Measurements from ENCODE around the gene PPA2.
A peak's percentile ranks its signal among the peaks of the same experiment; 100 is the strongest.
"Not testable (repeated sequence)": the region's sequence is repeated elsewhere in the genome, so short reads cannot be mapped to it uniquely, and the experiment has no call there.

Gene PPA2

DNA sequence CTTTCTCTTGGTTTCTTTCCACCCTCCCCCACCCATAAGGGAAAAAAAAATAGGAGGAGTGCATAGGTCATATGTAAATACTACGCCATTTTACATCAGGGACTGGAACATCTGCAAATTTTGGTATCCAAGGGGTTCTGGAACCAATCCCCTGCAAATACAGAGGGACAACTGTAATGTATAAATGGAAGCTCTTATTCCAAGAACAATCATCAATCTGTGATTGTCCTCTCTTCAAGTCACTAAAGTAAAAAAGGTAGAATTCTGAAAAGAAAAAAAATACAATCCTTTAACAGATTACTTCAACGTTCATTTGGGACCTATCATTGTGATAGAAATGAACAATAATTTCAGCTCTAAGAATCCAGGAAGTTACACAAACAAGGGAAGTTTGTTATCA lies 13.6 kb downstream of the PPA2 start:
- no peak for DNase-seq (ENCODE audit: low read depth in 2 of 2)

- not testable (repeated sequence) for DNase-seq (ENCODE audit: low read depth in 2 of 2)
Measured at GRCh38 chr4:105458541-105458940, 15.3 kb downstream of the PPA2 start.

DNA sequence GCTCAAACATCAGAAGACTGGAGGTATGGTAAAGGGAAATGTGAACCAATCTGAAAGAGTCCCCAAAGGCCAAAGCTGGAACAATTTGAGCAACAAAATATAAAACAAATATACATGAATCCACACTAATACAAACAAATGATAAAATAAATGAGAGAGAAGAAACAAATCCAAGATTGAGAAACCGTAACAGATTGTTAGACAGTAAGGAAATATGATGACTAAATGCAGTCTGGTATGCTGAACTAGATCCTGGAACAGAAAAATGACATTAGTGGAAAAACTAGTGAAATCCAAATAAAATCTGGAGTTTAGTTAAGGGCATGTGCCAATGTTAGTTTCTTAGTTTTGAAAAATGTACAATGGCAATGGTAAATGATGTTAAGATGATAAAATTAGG lies 15.9 kb downstream of the PPA2 start:
- no peak for DNase-seq (ENCODE audit: low read depth in 2 of 2)

GRCh38 chr4:105455998-105456397 lies 17.9 kb downstream of the PPA2 start:
- DNase-seq (ENCODE audit: low read depth in 2 of 2), result no peak

GRCh38 chr4:105455182-105455581 lies 18.7 kb downstream of the PPA2 start:
- no peak for DNase-seq (ENCODE audit: low read depth in 2 of 2)

- no peak for DNase-seq (ENCODE audit: low read depth in 2 of 2)
Measured at GRCh38 chr4:105453550-105454205, 20.2 kb downstream of the PPA2 start.

DNA sequence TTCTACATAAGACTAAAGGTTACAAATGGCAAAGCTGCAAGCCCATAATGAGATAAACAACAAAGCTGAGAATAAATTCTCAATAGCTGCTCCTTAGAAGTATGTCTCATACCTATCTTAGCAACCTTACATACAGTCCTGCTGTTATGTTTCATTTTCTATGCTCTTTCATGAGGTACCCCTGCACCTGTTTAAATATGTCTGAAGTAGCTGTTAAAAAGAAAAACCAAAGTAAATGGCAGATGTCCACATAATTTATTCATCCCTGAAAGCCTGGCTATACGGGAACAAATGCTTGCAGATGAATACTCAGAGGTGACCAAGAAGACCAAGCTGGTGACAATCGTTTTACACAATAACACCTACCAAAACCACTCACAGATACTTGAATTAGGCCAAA lies 22.5 kb downstream of the PPA2 start:
- no peak for DNase-seq (ENCODE audit: low read depth in 2 of 2)

- no peak for DNase-seq (ENCODE audit: low read depth in 2 of 2)
Measured at GRCh38 chr4:105440890-105441289, 33.0 kb downstream of the PPA2 start.

- no peak for DNase-seq (ENCODE audit: low read depth in 2 of 2)
Measured at GRCh38 chr4:105437637-105438036, 36.2 kb downstream of the PPA2 start.

DNA sequence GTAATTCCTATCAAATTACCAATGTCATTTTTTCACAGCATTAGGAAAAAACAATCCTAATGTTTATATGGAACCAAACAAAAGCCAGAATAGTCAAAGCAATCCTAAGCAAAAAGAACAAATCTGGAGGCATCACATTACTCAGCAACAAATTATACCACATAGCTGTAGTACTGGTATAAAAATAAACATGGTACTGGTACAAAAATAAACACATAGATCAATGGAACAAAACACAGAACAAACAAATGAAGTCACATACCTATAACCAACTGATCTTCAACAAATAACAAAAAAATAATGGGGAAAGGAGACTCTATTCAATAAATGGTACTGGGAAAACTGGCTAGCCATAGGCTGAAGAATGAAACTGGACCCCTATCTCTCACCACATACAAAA lies 37.4 kb downstream of the PPA2 start:
- DNase-seq (ENCODE audit: low read depth in 2 of 2), result no peak

- DNase-seq (ENCODE audit: low read depth in 2 of 2), result no peak
Measured at GRCh38 chr4:105434940-105435339, 38.9 kb downstream of the PPA2 start.

DNA sequence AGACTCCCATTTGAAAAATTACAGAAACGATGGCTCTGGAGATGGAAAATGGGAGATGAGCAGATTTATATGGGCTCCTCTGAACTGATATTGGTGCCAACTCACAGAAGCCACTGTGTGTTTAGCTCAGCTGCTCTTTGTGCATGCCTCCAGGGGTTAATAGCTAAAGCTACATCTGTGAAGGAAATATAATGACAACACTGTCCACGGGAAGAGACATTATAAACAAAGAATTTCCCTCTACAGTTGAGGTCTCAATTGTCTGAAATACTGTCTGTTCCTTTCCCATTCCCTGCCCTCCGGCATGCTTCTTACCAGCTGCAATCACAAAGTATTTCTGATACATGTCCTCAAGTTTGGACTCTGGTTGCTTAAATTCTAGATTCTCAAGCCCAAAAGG lies 40.4 kb downstream of the PPA2 start:
- no peak for DNase-seq (ENCODE audit: low read depth in 2 of 2)

DNA sequence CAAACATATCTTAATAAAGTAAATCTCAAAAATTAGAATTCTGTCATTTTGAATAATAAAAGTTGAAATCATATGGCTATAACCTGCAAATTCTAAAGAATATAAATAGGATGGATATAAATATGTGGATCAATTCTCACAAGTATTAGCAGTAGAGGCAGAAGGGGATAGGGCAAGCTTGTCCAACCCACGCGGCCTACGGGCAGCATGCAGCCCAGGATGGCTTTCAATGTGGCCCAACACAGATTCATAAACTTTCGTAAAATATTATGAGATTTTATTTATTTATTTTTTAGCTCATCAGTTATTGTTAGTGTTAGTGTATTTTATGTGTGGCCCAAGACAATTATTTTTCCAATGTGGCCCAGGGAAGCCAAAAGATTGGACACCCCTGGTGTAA lies 41.4 kb downstream of the PPA2 start:
- DNase-seq (ENCODE audit: low read depth in 2 of 2), result no peak

DNA sequence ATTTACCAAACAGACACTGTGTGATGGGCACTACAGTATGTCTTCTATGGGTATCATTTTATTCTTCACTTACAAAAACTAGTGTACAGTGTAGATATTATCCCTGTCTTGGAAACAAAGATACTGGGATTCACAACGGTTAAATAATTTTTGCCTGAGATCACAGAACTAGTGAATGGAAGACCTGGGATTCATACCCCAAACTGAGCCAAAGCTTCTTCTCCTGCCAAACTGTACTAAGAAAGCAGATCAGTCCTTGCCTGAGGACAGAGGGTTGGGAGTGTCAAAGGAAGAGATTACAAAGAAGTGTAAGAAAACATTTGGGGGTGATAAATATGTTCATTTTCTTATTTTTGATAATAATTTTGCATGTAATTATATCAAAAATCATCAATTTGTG lies 43.1 kb downstream of the PPA2 start:
- no peak for DNase-seq (ENCODE audit: low read depth in 2 of 2)

DNA sequence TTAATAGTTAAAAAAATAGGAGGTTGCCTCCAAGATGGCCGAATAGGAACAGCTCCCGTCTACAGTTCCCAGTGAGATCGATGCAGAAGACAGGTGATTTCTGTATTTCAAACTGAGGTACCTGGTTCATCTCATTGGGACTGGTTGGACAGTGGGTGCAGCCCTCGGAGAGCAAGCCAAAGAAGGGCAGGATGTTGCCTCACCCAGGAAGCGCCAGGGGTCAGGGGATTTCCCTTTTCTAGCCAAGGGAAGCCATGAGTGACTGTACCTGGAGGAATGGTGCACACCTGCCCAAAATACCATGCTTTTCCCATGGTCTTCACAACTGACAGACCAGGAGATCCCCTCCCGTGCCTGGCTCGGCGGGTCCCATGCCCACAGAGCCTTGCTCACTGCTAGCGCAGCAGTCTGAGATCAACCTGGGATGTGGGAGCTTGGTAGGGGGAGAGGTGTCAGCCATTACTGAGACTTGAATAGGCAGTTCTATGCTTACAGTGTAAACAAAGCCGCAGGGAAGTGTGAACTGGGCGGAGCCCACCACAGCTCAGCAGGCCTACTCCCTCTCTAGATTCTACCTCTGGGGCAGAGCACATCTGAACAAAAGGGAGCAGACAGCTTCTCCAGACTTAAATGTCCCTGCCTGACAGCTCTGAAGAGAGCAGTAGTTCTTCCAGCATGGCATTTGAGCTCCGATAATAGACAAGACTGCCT lies 47.5 kb downstream of the PPA2 start:
- DNase-seq (ENCODE audit: low read depth in 2 of 2), result no peak

- no peak for DNase-seq (ENCODE audit: low read depth in 2 of 2)
Measured at GRCh38 chr4:105422207-105422920, 51.5 kb downstream of the PPA2 start.

DNA sequence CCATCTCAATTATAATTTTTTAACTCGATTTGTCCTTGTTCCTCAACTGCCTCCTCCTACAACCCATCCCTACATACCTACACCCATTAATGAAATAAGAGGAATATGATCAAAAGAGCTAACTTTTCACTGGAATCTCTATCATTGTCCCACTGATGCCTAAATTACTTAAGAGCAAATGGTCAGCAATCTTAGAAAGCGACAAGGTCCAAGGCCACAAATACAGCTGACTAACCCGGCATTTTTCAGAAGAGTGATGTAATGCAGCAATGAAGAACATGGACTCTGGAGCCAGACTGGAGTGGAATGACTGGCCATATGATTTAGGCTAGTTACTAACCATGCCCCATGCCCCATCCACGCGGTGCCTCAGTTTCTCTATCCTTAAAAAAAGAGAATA lies 56.2 kb downstream of the PPA2 start:
- DNase-seq (ENCODE audit: low read depth in 2 of 2), result no peak

- DNase-seq (ENCODE audit: low read depth in 2 of 2), result no peak
Measured at GRCh38 chr4:105415281-105415744, 58.5 kb downstream of the PPA2 start.

DNA sequence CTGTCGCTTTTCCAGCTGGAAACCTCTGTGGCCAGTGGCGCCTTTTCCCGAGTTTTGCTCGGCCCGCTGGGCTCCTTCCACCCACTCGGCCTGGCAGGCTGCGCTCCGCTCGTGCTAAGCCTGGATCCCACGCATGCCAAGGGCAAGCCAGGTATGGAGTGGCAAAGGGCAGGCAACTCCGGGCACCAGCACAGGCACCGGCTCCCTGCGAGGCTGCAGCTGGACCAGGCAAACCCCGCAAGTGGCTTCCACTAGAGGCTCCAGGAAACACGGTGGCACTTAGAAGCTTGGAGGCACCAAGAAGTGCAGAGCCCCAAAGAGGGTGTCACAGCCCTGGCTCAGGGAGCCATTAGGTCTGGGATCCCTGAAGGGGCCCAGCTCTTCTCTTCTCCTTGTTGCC lies 59.5 kb downstream of the PPA2 start:
- no peak for DNase-seq (ENCODE audit: low read depth in 2 of 2)

DNA sequence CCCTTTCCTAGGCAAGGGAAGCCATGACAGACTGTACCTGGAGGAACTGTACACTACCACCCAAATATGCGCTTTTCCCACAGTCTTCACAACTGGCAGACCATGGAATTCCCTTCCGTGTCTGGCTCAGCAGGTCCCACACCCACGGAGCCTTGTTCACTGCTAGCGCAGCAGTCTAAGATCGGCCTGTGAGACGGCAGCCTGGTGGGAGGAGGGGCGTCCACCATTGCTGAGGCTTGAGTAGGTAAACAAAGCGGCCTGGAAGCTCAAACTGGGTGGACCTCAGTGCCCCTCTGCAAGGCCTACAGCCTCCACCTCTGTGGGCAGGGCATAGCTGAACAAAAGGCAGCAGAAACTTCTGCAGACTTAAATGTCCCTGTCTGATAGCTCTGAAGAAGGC lies 64.7 kb downstream of the PPA2 start:
- not testable (repeated sequence) for DNase-seq (ENCODE audit: low read depth in 2 of 2)

- DNase-seq (ENCODE audit: low read depth in 2 of 2), result no peak
Measured at GRCh38 chr4:105400901-105401677, 72.8 kb downstream of the PPA2 start.

DNA sequence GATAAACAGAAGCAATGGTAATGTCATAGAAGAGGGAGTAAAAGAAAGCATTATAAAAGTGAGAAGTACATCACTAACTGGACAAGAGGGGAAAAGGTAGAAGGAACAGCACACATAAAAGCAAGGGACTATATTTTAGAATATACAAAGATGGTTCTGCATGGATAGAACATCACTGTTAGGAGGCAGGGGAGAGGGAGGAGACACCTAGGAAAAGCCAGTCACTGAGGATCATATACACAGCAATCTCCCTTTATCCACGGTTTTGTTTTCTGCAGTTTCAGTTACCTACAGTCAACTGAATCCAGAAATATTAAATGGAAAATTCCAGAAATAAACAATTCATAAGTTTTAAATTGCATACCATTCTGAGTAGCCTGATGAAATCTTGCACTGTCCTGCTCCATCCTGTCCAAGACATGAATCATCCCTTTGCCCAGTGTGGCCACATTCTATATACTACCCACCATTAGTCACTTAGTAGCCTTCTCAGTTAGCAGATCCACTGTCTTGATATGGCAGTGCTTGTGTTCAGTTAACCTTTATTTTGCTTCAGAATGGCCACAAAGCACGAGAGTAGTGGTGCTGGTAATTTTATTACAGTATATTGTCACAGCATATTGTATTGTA lies 74.2 kb downstream of the PPA2 start:
- peak; percentile 44 to 60 for DNase-seq (ENCODE audit: low read depth in 2 of 2)

All from fibroblast of skin of left quadriceps (primary cell).